Nephron (organoid): Measurements from ENCODE around the gene IQCF6.
"Not testable (repeated sequence)": the region's sequence is repeated elsewhere in the genome, so short reads cannot be mapped to it uniquely, and the experiment has no call there.

ENCODE experiments used
- H3K27ac Mint-ChIP-seq, 3 experiments: 2 replicates each; pipeline ENCODE4 v1.8.0; 2020; ENCODE audit warnings: mixed read lengths in 3 of 3, mild to moderate bottlenecking in 2 of 3, moderate library complexity in 1 of 3
- H3K27me3 Mint-ChIP-seq: 2 replicates; pipeline ENCODE4 v1.8.0; 2021; ENCODE audit warnings: low read depth, mild to moderate bottlenecking, moderate library complexity, mixed read lengths
- H3K36me3 Mint-ChIP-seq: 2 replicates; pipeline ENCODE4 v1.8.0; 2020; ENCODE audit warnings: low read depth, mixed read lengths
- H3K4me1 Mint-ChIP-seq: 2 replicates; pipeline ENCODE4 v1.8.0; 2020; ENCODE audit warnings: mixed read lengths
- H3K4me3 Mint-ChIP-seq, 3 experiments: 2 replicates each; pipeline ENCODE4 v1.8.0; 2020; ENCODE audit warnings: mild to moderate bottlenecking in 3 of 3, mixed read lengths in 3 of 3, moderate library complexity in 2 of 3
- H3K9me3 Mint-ChIP-seq: 2 replicates; pipeline ENCODE4 v1.8.0; 2020; ENCODE audit warnings: mixed read lengths
- TF ChIP-seq, protein P1 (sequence below), 3 experiments: fragments of 200-600 bp; sonication (generic); IDR thresholded peaks; one replicate each; pipeline ENCODE4 v1.5.0; 2021; ENCODE audit warnings: antibody characterized with exemption in 3 of 3; ENCODE audit not compliant: unreplicated experiment in 3 of 3

IQCF6 gene

GRCh38 chr3:51759203-51759602, 19.8 kb downstream of the IQCF6 start:
- H3K36me3 Mint-ChIP-seq, result peaks cover 3% of the 10 kb centered on the region
- TF ChIP-seq, protein P1, sequence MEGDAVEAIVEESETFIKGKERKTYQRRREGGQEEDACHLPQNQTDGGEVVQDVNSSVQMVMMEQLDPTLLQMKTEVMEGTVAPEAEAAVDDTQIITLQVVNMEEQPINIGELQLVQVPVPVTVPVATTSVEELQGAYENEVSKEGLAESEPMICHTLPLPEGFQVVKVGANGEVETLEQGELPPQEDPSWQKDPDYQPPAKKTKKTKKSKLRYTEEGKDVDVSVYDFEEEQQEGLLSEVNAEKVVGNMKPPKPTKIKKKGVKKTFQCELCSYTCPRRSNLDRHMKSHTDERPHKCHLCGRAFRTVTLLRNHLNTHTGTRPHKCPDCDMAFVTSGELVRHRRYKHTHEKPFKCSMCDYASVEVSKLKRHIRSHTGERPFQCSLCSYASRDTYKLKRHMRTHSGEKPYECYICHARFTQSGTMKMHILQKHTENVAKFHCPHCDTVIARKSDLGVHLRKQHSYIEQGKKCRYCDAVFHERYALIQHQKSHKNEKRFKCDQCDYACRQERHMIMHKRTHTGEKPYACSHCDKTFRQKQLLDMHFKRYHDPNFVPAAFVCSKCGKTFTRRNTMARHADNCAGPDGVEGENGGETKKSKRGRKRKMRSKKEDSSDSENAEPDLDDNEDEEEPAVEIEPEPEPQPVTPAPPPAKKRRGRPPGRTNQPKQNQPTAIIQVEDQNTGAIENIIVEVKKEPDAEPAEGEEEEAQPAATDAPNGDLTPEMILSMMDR (IDR thresholded peaks at IDR 0.05; ENCODE audit: unreplicated experiment in 3 of 3), result no peak
- H3K4me3 Mint-ChIP-seq, result no peak overlapping the region
- no peak overlapping the region for H3K27ac Mint-ChIP-seq
- H3K9me3 Mint-ChIP-seq, result peaks cover 25% of the 10 kb centered on the region
- H3K27me3 Mint-ChIP-seq, result peaks cover 4% of the 10 kb centered on the region
- no peaks in the 10 kb centered on the region for H3K4me1 Mint-ChIP-seq

GRCh38 chr3:51753763-51754750, 25.0 kb downstream of the IQCF6 start:
- not testable (repeated sequence) for H3K36me3 Mint-ChIP-seq, H3K4me1 Mint-ChIP-seq, H3K27me3 Mint-ChIP-seq, H3K4me3 Mint-ChIP-seq, H3K27ac Mint-ChIP-seq
- peaks cover 18% of the 10 kb centered on the region for H3K9me3 Mint-ChIP-seq

- TF ChIP-seq, protein P1 (IDR thresholded peaks at IDR 0.05; ENCODE audit: unreplicated experiment in 3 of 3), result no peak
- Mint-ChIP-seq H3K4me3 (no peak overlapping the region), H3K27ac (no peak overlapping the region), H3K9me3 (peaks cover 16% of the 10 kb centered on the region), H3K4me1 (no peaks in the 10 kb centered on the region), H3K36me3 (no peaks in the 10 kb centered on the region), H3K27me3 (no peaks in the 10 kb centered on the region)
These were observed 27.8 kb downstream of the IQCF6 start for GRCh38 chr3:51751287-51751686.

GRCh38 chr3:51750878-51751277, 28.2 kb downstream of the IQCF6 start:
- H3K4me3 Mint-ChIP-seq, result no peak overlapping the region
- no peaks in the 10 kb centered on the region for H3K36me3 Mint-ChIP-seq
- H3K9me3 Mint-ChIP-seq, result peaks cover 12% of the 10 kb centered on the region
- TF ChIP-seq, protein P1 (IDR thresholded peaks at IDR 0.05; ENCODE audit: unreplicated experiment in 3 of 3), result no peak
- no peak overlapping the region for H3K27ac Mint-ChIP-seq
- H3K4me1 Mint-ChIP-seq, result no peaks in the 10 kb centered on the region
- H3K27me3 Mint-ChIP-seq, result no peaks in the 10 kb centered on the region

DNA sequence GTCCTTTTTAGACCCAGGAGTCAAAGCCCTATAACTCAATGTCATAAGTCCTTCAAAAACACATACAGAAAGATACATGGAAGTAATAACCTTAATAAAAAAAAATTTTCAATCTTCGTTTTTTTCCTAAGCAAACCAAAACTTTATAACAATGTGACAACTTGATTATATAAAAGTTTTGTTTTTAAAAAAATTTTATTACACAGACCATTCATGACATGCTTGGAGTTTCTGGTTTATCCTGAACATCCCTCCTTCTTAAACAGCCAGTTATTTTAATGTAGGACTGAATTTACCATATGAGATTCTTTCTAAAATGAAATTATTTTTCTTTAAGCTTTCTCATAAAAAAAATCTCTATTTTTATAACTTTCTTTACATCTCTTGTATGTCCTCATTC, 30.7 kb downstream of the IQCF6 start:
- Mint-ChIP-seq H3K4me3 (no peak overlapping the region), H3K27me3 (no peaks in the 10 kb centered on the region), H3K36me3 (no peaks in the 10 kb centered on the region), H3K4me1 (no peaks in the 10 kb centered on the region), H3K9me3 (peaks cover 6% of the 10 kb centered on the region), H3K27ac (no peak overlapping the region)
- TF ChIP-seq, protein P1 (IDR thresholded peaks at IDR 0.05; ENCODE audit: unreplicated experiment in 3 of 3), result no peak

GRCh38 chr3:51747840-51748239, 31.2 kb downstream of the IQCF6 start:
- Mint-ChIP-seq H3K9me3 (peaks cover 9% of the 10 kb centered on the region), H3K36me3 (no peaks in the 10 kb centered on the region), H3K4me3 (no peak overlapping the region), H3K27ac (no peak overlapping the region), H3K4me1 (no peaks in the 10 kb centered on the region), H3K27me3 (no peaks in the 10 kb centered on the region)
- TF ChIP-seq, protein P1 (IDR thresholded peaks at IDR 0.05; ENCODE audit: unreplicated experiment in 3 of 3), result no peak

DNA sequence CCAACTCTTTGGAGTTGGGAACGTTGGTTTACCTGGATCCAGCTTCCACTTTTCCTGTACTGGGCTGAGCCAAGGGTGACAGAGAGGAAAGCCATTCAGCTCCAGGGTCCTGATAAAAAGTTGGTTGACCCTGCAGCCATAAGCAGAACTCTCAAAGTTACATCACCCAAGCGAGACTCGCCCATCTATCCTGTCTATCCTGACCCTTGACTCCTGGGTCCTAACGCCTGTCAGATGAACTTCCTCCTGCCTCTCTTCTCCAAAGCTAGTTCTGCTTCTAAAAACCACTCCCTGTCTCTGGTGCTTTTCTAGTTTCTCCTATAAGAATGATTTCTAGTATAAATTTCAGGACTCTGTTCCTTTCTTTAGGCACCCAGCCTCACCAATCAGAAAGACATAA, 36.1 kb downstream of the IQCF6 start:
- not testable (repeated sequence) for H3K9me3 Mint-ChIP-seq, H3K4me1 Mint-ChIP-seq, H3K27ac Mint-ChIP-seq, H3K4me3 Mint-ChIP-seq, H3K36me3 Mint-ChIP-seq
- H3K27me3 Mint-ChIP-seq, result peaks cover 22% of the 10 kb centered on the region

DNA sequence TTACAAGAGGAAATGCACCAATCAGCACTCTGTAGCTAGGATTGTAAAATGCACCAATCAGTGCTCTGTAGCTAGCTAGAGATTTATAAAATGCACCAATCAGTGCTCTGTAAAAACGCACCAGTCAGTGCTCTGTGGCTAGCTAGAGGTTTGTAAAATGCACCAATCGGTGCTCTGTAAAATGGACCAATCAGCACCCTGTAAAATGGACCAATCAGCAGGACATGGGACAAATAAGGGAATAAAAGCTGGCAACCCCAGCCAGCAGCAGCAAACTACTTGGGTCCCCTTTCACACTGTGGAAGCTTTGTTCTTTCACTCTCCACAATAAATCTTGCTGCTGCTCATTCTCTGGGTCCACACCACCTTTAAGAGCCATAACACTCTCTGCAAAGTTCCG, 36.7 kb downstream of the IQCF6 start:
- H3K36me3 Mint-ChIP-seq, H3K9me3 Mint-ChIP-seq, H3K4me1 Mint-ChIP-seq, H3K4me3 Mint-ChIP-seq, H3K27ac Mint-ChIP-seq: not testable (repeated sequence)
- peaks cover 23% of the 10 kb centered on the region for H3K27me3 Mint-ChIP-seq
